ENCODE results near the gene SHISAL2A. TPM values are rescaled to one million over a fixed set of nuclear protein-coding genes. Genes with fewer than 3 reads are reported as not detected.

SHISAL2A gene
- total and polyA plus RNA-seq, 10 of the 15 experiments (the other 5 are each of a cell fraction or from before 2014, with no cell fraction given): 0.18 to 0.67 (median 0.45) TPM

DNA sequence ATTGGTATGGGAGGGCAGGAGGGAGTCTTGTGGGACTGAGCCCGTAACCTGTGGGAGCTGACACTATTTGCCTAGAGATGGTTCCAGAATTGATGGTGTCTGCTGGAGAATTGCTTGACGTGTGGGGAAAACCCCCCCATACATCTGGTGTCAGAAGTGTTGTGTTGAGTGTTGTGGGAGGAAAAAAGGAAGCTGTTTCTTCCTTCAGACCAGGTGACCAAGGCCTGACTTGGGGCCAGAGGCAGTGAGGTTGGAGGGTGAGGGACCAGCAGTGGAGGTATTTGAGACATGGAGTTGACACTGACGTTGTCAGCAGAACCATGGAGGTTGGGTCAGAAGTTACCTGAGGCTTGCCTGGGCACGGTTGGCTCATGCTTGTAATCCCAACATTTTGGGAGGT is 8.3 kb downstream of the SHISAL2A start (continued):
- no peak for TF ChIP-seq SMAD1 (IDR thresholded peaks at IDR 0.05; ENCODE audit: low read depth, partially characterized antibody)
- TF ChIP-seq ZBED1 (IDR thresholded peaks at IDR 0.05; ENCODE audit: borderline replicate concordance): no peak
- TF ChIP-seq USF1 (IDR thresholded peaks at IDR 0.05; ENCODE audit: borderline replicate concordance, extremely low read length, insufficient read depth, low read depth, low read length): no peak
- TF ChIP-seq IKZF1 (conservative IDR thresholded peaks at IDR 0.05): 0 out of 2 replicates have a peak, but pooled peaks have one; percentile 38
- no peak for TF ChIP-seq CEBPZ (IDR thresholded peaks at IDR 0.05; ENCODE audit: low read depth, low read length)
- TF ChIP-seq ZNF24 (IDR thresholded peaks at IDR 0.05): no peak
- TF ChIP-seq PML (IDR thresholded peaks at IDR 0.05; ENCODE audit: low read length): no peak
- peak; percentile 40; the same call in 1 of the 2 replicates for TF ChIP-seq NBN (IDR thresholded peaks at IDR 0.05)
- no peak for TF ChIP-seq RAD21 (IDR thresholded peaks at IDR 0.05; ENCODE audit: insufficient read depth, low read depth, low read length)
- no peak for TF ChIP-seq RUNX3 (IDR thresholded peaks at IDR 0.05; ENCODE audit: low read length)
- TF ChIP-seq DPF2 (IDR thresholded peaks at IDR 0.05): no peak
- TF ChIP-seq ZZZ3 (IDR thresholded peaks at IDR 0.05; ENCODE audit: control insufficient read depth, insufficient read length, low read depth): no peak
- TF ChIP-seq HDAC6 (IDR thresholded peaks at IDR 0.05; ENCODE audit: unreplicated experiment): no peak
- TF ChIP-seq RBBP5 (conservative IDR thresholded peaks at IDR 0.05): no peak
- no peak for TF ChIP-seq BRCA1 (IDR thresholded peaks at IDR 0.05; ENCODE audit: low read depth, low read length)
- no peak for TF ChIP-seq HSF1 (IDR thresholded peaks at IDR 0.05; ENCODE audit: low read depth, low read length)
- TF ChIP-seq MEF2A (IDR thresholded peaks at IDR 0.05; ENCODE audit: insufficient read depth, low read depth, low read length): no peak
- no peak for TF ChIP-seq KLF5 (IDR thresholded peaks at IDR 0.05; ENCODE audit: partially characterized antibody)
- TF ChIP-seq PKNOX1 (IDR thresholded peaks at IDR 0.05): peak; percentile 64; the same call in 1 of the 2 replicates
- TF ChIP-seq SKIL (IDR thresholded peaks at IDR 0.05; ENCODE audit: low read depth, poor library complexity, severe bottlenecking): no peak
- no peak for TF ChIP-seq MYB (IDR thresholded peaks at IDR 0.05; ENCODE audit: borderline replicate concordance, low read depth, low read length)
- TF ChIP-seq CHD4 (IDR thresholded peaks at IDR 0.05): no peak
- no peak for TF ChIP-seq MTA3 (IDR thresholded peaks at IDR 0.05; ENCODE audit: borderline replicate concordance, low read length)
